Measurements from ENCODE around the gene RPP25.

RPP25 gene

GRCh38 chr15:74964794-74965193 is 8.2 kb upstream of the RPP25 start:
- no peak overlapping the region for H3K4me3 ChIP-seq (ENCODE audit: control insufficient read depth, low read depth, low read length)
- peak; percentile 68 for DNase-seq (ENCODE audit: low read depth)
- TF ChIP-seq CTCF (conservative IDR thresholded peaks at IDR 0.05; ENCODE audit: control insufficient read depth, insufficient read depth, low read depth, low read length): no peak

- TF ChIP-seq CTCF (conservative IDR thresholded peaks at IDR 0.05; ENCODE audit: control insufficient read depth, insufficient read depth, low read depth, low read length): no peak
- no peak overlapping the region for H3K4me3 ChIP-seq (ENCODE audit: control insufficient read depth, low read depth, low read length)
- no peak for DNase-seq (ENCODE audit: low read depth)
These were observed 6.6 kb upstream of the RPP25 start for GRCh38 chr15:74963213-74963612.

- DNase-seq (ENCODE audit: low read depth): no peak
- TF ChIP-seq CTCF (conservative IDR thresholded peaks at IDR 0.05; ENCODE audit: control insufficient read depth, insufficient read depth, low read depth, low read length): no peak
- no peak overlapping the region for H3K4me3 ChIP-seq (ENCODE audit: control insufficient read depth, low read depth, low read length)
These were observed 6.1 kb upstream of the RPP25 start for GRCh38 chr15:74962671-74963070.

GRCh38 chr15:74962219-74962618 is 5.6 kb upstream of the RPP25 start:
- no peak overlapping the region for H3K4me3 ChIP-seq (ENCODE audit: control insufficient read depth, low read depth, low read length)
- no peak for DNase-seq (ENCODE audit: low read depth)
- no peak for TF ChIP-seq CTCF (conservative IDR thresholded peaks at IDR 0.05; ENCODE audit: control insufficient read depth, insufficient read depth, low read depth, low read length)

- H3K4me3 ChIP-seq (ENCODE audit: control insufficient read depth, low read depth, low read length): no peak overlapping the region
- DNase-seq (ENCODE audit: low read depth): no peak
- TF ChIP-seq CTCF (conservative IDR thresholded peaks at IDR 0.05; ENCODE audit: control insufficient read depth, insufficient read depth, low read depth, low read length): no peak
These were observed 5.0 kb upstream of the RPP25 start for GRCh38 chr15:74961616-74962015.

GRCh38 chr15:74960995-74961588 is 4.5 kb upstream of the RPP25 start:
- no peak for TF ChIP-seq CTCF (conservative IDR thresholded peaks at IDR 0.05; ENCODE audit: control insufficient read depth, insufficient read depth, low read depth, low read length)
- H3K4me3 ChIP-seq (ENCODE audit: control insufficient read depth, low read depth, low read length): no peak overlapping the region
- no peak for DNase-seq (ENCODE audit: low read depth)

- no peak for TF ChIP-seq CTCF (conservative IDR thresholded peaks at IDR 0.05; ENCODE audit: control insufficient read depth, insufficient read depth, low read depth, low read length)
- no peak for DNase-seq (ENCODE audit: low read depth)
- H3K4me3 ChIP-seq (ENCODE audit: control insufficient read depth, low read depth, low read length): no peak overlapping the region
These were observed 3.7 kb upstream of the RPP25 start for GRCh38 chr15:74960286-74960685.
